Fibroblast of lung (primary cell): ENCODE data around the gene SHISA5.

Experiments
- CTCF ChIP-seq, 2 donors: IDR thresholded peaks in 1 of 2; conservative IDR thresholded peaks in 1 of 2; 1 replicate in 1 of 2; 2 replicates in 1 of 2; pipeline ENCODE4 v1.5.1; 2011 to 2012; ENCODE audit warnings: low read length in 2 of 2, control low read depth in 1 of 2, inconsistent platforms in 1 of 2, low read depth in 1 of 2, mild to moderate bottlenecking in 1 of 2
- EZH2 ChIP-seq: IDR thresholded peaks from 2 replicates; pipeline ENCODE4 v1.5.1; 2012; ENCODE audit warnings: low read length, control low read depth, mild to moderate bottlenecking; ENCODE audit errors: missing control alignments

GRCh38 chr3:48553361-48553760 is 49.4 kb upstream of the SHISA5 start:
- TF ChIP-seq CTCF (conservative IDR thresholded peaks at IDR 0.05 in 1 of 2, IDR thresholded peaks at IDR 0.05 in 1 of 2; ENCODE audit: low read depth in 1 of 2, low read length in 2 of 2) (no peak), EZH2 (no peak)
